Measurements from ENCODE around the gene CAMKMT. TPM values are rescaled to one million over a fixed set of nuclear protein-coding genes. Genes with fewer than 3 reads are reported as not detected.

Gene CAMKMT
- total RNA-seq, 4 donors from 2014 or later, result 7.6 to 16.2 (median 9.4) TPM

GRCh38 chr2:44731505-44731904, 369.8 kb downstream of the CAMKMT start:
- no peak for TF ChIP-seq CTCF (IDR thresholded peaks at IDR 0.05)
- ATAC-seq (ENCODE audit: low FRiP score), result no peak
- no peak for DNase-seq (ENCODE audit: low spot score)

GRCh38 chr2:44736270-44736942, 374.7 kb downstream of the CAMKMT start:
- no peak for TF ChIP-seq CTCF (IDR thresholded peaks at IDR 0.05)
- no peak for DNase-seq (ENCODE audit: low spot score)
- ATAC-seq (ENCODE audit: low FRiP score), result no peak

GRCh38 chr2:44740678-44741077, 378.9 kb downstream of the CAMKMT start:
- ATAC-seq (ENCODE audit: low FRiP score), result no peak
- TF ChIP-seq CTCF (IDR thresholded peaks at IDR 0.05), result no peak
- DNase-seq (ENCODE audit: low spot score), result no peak

GRCh38 chr2:44741507-44741906, 379.8 kb downstream of the CAMKMT start:
- TF ChIP-seq CTCF (IDR thresholded peaks at IDR 0.05), result no peak
- ATAC-seq (ENCODE audit: low FRiP score), result no peak
- DNase-seq (ENCODE audit: low spot score), result no peak

GRCh38 chr2:44742057-44742456, 380.3 kb downstream of the CAMKMT start:
- TF ChIP-seq CTCF (IDR thresholded peaks at IDR 0.05), result no peak
- ATAC-seq (ENCODE audit: low FRiP score), result no peak
- DNase-seq (ENCODE audit: low spot score), result no peak

- no peak for TF ChIP-seq CTCF (IDR thresholded peaks at IDR 0.05)
- DNase-seq (ENCODE audit: low spot score), result no peak
- ATAC-seq (ENCODE audit: low FRiP score), result no peak
Measured at GRCh38 chr2:44743473-44743872, 381.7 kb downstream of the CAMKMT start.
